GM21515 (cell line): Measurements from ENCODE around the gene PNPO.
"Not testable (repeated sequence)": the region's sequence is repeated elsewhere in the genome, so short reads cannot be mapped to it uniquely, and the experiment has no call there.

Experiments
- ATAC-seq: cut with Tn5 transposase; IDR thresholded peaks from one replicate; pipeline ENCODE4 v1.9.1; 2021; ENCODE audit not compliant: unreplicated experiment

Gene PNPO

DNA sequence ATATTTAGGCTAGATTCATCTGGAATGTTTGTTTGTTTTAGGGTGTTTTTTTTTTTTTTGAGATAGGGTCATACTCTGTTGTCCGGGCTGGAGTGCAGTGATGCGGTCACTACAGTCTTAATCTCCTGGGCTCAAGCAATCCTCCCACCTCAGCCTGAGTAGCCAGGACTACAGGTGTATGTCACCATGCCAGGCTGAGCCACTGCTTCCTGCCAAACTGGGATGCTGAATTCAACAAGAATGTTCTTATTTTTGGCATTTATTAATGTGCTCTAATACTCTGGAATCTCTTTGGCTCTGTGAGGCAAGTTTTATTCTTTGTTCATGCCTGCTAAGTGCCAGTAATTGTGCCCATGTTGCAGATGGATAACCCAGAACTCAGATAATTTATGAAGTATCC lies 23.8 kb upstream of the PNPO start:
- no peak for ATAC-seq

DNA sequence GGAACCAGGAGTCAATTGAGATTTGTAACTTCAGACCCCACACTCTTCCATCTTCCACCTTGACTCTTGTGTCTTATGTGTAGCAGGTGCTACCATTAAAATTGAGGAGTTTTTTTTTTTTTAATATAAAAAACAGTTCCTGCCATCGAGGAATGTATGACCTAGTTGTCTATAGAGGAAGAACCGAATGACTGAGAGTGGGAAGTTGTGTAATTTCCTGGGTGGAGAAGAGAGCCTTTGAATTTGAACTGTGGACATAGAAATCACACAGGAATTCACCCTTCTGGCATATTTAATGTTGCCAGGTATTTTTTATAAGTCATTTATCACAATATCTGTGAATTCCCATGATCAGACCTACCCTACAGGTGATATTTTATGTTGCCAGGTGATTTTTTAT lies 23.4 kb upstream of the PNPO start:
- ATAC-seq = no peak

DNA sequence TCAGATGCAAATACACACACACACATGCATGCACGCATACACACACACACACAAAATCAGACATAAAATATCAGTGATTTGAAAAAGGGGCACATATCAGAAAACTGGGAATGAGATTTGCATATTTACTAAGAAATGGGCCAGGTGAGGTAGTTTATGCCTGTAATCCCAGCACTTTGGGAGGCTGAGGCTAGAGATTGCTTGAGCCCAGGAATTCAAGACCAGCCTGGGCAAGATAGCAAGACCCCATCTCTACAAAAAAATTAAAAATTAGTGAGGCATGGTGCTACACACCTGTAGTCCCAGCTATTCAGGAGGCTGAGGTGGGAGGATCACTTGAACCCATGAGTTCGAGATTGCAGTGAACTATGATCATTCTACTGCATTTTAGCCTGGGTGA lies 22.4 kb upstream of the PNPO start:
- no peak for ATAC-seq

GRCh38 chr17:47919889-47920288 lies 21.5 kb upstream of the PNPO start:
- ATAC-seq = not testable (repeated sequence)

- ATAC-seq = no peak
These were observed 16.3 kb upstream of the PNPO start for GRCh38 chr17:47924785-47925677.

DNA sequence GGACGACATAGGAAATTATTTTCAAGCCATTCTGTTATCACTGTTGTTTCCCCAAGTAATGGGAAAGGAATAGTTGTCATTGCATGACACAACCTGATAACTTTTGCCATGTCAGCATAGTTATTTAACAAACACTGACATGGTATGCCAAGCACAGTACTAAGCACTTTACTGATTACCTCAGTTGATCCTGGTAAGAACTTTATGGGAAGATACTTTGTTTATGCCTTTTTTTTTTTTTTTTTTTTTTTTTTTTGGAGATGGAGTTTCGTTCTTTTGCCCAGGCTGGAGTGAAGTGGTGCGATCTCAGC lies 15.7 kb upstream of the PNPO start:
- ATAC-seq = no peak

DNA sequence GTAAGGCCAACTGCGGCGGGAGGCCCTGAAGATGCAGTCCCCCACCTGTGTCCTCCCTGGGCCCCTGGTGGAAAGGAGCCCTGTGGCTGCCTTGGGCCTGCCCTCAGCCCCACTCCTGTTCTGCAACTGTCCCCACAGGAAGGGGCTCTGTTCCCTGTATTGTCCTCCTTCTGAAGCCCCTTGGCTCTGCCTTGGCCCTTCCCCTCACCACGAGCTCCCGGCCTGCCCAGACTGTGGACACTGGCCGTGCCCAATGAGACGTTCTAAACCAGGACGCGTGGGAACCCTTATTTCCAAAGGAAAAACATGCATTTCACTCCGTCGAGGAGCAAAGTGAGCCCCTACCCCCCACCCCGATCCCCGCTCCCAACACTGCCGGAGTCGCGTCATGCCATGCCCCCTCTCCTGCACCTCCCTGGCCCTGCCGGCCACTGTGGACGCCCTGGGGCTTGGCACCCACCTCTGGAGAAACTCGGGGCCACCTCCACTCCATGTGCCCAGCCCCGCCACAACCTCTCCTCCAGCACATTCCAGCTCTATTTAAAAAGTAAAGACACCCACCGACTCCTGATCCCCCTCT lies 13.5 kb upstream of the PNPO start:
- no peak for ATAC-seq

DNA sequence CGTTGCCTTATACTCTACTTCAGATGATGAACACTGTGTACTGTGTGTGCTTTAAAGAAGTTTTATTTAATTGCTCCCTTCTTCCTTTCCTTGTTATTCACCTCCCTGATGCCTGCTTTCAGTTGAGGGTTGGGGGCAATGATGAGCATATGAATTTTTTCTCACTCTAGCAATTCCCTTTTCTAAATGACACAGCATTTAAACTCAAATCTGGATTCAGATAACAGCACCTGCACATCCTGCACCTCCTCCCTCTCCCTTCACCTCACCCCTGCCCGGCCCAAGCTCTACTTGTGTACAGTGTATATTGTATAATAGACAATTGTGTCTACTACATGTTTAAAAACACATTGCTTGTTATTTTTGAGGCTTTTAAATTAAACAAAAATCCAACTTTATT lies 13.0 kb upstream of the PNPO start:
- ATAC-seq = no peak

DNA sequence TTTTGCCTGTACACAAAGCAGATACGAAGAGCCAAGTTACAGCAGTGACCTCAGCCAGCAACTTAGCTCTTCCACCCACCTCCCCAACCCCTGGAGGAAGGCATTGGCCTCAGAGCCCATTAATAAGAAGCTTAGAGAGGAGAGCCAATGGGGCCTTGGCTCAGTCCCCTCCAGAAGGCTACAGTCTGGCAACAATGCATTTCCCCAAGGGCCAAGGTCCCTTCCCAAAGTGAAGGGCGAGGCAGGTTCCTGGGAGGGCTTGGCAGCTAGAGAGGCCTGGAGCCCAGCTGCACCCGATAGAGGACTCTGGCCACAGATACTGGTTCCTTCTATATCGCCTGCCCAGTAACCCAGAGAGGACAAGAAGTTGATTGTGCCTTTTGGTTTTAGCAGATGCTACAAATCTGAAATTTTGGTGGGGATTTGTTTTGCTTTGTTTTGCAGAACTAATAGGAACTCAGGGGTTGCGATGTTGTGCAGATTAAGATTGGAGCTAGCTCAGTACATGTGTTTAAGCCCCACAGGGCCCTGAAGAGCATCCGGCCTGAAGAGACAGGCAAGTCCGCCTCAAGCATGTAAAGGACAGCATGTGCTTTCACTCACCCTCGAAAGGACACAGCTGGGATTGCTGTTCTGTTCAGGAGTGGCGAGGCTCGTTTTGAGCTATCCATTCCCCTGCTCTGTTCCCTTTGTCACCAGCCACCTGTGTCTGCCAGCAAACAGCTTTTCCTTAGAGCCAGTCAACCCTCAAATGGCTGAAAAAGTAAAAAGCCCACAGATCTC lies 12.0 kb upstream of the PNPO start:
- no peak for ATAC-seq

DNA sequence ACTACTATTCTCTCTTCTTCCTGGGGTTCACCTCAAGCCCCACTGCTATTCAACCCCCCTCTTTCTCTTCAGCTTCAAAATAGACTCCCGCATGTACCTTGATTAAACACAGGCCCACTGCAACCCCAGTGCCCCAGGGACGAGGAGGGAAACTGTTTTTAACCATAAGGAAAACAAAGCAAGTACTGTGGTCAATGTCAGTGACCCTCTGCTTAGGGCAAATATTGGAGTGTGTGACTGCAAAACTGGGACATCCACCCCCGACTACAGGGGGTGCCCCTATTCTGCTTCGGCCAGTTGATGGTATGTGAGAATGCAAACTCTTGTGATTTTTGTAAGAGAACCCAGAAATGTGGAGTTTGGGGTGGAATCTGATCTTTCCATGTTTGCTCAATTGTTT lies 9.5 kb upstream of the PNPO start:
- ATAC-seq = no peak

DNA sequence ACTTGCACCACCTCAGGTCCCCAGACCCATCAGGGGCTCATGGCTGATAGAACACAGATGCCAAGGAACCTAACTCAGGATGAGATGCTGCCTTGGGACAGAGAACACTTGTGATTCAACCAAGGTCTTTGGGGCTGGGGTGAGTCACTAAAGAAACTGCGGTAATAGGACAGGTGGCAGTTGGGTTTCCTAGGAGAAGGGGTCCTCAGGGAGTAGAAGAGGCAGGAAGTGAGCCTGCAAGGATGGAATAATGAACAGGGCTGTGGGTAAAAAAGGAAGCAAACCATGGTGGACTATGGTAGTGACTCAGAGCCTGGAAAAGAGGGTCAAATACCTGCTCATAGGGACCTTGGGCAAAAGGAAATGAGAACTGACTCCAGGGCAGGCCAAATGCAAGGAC lies 6.5 kb upstream of the PNPO start:
- ATAC-seq = no peak

GRCh38 chr17:47935468-47935867 lies 5.9 kb upstream of the PNPO start:
- not testable (repeated sequence) for ATAC-seq

DNA sequence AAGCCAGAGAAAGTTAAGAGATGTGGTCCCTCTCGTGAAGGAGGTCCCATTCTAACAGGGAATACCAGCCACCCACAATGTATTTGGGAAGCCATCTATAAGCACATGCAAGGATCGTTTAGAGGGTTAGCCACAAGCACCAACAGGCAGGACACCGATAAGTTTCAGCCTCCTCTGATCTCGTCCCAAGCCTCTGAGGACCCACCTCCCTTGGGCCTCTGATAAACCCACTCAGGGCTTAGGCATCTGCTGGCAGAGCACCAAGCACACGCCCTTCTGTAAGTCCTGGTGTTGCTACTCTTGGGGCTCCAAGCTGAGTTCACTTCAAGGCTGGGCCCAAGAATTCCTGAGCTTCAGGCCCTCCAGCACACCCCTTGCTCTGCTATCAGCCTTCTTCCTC lies 5.4 kb upstream of the PNPO start:
- no peak for ATAC-seq

DNA sequence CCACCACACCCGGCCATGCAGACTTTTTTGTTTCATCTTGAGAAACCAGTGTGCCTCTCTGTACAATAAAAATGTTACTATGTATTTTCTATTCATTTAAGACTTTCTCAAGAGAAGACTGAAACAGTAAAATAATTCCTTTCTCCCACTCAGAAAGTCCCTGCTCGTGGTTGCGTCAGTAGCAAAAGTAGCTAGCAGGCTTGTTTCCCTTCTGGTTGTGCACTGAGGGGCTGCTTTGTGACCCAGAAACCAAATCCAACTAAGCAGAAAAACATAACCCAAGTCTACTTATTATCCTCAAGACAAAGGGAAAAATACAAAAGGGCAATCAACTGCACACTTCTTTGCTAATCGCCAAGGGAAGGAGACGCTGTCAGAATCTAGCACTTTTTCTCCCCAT lies 3.4 kb upstream of the PNPO start:
- ATAC-seq = no peak

DNA sequence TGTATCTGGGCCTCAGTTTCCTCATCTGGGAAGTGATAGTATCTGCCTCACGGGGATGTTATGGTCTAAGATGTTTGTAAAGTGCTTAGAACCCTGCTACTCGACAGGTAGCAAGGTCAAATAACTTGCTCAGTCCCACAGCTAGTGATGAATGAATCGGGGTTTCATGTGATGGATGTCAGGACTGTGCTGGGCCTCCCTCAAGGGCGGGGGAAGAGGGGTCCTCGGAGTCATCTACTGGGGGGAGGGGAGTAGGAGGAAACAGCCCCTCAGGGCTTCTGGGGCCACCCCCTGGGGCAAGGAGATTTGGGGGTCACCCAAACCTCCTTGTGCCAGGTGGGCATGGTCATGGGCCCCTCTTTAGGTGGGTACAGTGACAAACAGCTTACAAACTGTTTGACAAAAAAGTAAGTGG lies 732 bp downstream of the PNPO start:
- ATAC-seq = no peak

DNA sequence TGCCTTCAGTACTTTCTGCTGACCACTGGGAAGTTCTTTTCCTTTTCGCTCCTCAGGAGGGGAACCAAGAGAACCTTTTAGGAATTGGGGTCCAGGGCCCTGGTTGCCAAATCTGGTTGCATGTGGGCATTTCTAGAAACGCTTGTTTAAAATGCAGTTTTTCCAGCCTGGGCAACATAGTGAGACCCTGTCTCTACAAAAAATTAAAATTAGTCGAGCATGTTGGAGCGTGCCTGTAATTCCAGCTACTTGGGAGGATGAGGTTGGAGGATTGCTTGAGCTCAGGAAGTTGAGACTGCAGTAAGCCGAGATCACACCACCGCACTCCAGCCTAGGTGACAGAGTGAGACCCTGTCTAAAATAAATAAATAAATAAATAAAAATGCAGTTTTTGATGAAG lies 1.2 kb downstream of the PNPO start:
- ATAC-seq = no peak

- ATAC-seq = no peak
These were observed 3.7 kb downstream of the PNPO start for GRCh38 chr17:47945080-47945479.

- ATAC-seq = no peak
These were observed 4.4 kb downstream of the PNPO start for GRCh38 chr17:47945529-47946508.

DNA sequence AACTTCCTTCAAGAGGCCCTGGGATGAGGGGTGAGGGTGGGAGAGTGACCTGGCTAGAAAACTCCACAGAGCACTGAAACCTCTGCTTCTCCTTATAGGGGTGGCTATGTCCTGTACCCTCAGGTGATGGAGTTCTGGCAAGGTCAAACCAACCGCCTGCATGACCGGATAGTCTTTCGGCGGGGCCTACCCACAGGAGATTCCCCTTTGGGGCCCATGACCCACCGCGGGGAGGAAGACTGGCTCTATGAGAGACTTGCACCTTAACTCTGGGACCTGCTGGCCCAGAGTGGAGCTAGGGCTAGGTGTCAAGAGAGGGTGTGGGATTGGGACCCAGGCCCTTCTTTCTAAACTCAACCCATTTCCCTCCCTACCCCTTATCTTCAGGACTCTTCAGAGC lies 5.1 kb downstream of the PNPO start:
- no peak for ATAC-seq

DNA sequence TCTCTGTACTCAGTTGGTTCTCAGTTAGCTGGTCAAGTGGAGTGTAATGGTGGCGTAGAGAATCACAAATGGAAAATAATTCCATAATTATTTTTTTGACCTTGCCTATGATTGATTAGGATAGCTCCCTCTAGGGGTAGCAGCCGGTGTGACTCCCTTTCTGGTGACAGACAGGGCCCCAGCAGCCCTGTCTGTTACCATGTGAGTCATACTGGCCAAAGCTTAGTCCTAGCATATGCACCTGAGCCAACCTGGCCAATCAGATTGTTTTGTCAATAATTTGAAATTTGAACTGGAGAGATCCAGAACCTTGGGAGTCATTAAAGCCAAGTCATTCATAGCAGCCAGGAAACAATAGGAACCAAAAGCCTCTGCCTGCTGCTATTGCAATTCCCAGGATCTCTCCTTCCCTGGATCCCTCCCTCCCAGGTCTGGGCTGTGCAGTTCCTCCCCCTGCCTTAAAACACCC lies 5.6 kb downstream of the PNPO start:
- ATAC-seq = peak; percentile 46

DNA sequence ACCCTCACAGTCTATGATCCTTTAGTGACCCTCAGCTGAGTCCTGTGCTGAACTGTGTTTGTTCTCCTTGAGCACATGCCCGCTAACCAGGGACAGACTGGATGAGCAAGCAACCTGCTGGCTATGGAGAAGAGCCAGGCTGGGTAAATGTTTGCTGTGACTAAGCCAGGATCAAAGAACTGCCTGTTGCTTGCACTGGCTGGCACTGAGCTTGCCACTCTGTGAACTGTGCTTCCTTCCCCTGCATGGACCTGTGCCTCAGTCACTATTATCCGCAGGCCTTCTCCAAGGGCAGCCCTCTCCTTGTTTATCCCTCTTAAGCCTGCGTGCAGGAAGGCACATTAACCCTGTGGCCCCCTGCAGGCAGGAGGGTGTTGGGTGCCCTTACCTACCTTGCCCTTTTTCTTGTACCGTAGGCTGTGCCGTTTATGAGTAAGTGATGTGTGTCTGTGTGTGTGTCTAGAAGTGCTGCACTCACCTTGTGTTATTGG lies 7.4 kb downstream of the PNPO start:
- no peak for ATAC-seq
